Measurements from ENCODE around the gene PRKCE. TPM values are rescaled to one million over a fixed set of nuclear protein-coding genes. Genes with fewer than 3 reads are reported as not detected.

Gene PRKCE
- total RNA-seq, 1 experiment from 2014 or later = 14.0 TPM

GRCh38 chr2:46026431-46026830 lies 375.0 kb downstream of the PRKCE start:
- no peak overlapping the region for H3K27ac ChIP-seq (ENCODE audit: low read length)
- no peaks in the 10 kb centered on the region for H3K27me3 ChIP-seq (ENCODE audit: control insufficient read depth, insufficient read depth, low read length)
- ATAC-seq (no peak), DNase-seq (ENCODE audit: low read depth, low spot score) (no peak)
- no peaks in the 10 kb centered on the region for H3K9me3 ChIP-seq (ENCODE audit: control insufficient read depth, insufficient read depth, low read depth, low read length)
- TF ChIP-seq, protein P1, sequence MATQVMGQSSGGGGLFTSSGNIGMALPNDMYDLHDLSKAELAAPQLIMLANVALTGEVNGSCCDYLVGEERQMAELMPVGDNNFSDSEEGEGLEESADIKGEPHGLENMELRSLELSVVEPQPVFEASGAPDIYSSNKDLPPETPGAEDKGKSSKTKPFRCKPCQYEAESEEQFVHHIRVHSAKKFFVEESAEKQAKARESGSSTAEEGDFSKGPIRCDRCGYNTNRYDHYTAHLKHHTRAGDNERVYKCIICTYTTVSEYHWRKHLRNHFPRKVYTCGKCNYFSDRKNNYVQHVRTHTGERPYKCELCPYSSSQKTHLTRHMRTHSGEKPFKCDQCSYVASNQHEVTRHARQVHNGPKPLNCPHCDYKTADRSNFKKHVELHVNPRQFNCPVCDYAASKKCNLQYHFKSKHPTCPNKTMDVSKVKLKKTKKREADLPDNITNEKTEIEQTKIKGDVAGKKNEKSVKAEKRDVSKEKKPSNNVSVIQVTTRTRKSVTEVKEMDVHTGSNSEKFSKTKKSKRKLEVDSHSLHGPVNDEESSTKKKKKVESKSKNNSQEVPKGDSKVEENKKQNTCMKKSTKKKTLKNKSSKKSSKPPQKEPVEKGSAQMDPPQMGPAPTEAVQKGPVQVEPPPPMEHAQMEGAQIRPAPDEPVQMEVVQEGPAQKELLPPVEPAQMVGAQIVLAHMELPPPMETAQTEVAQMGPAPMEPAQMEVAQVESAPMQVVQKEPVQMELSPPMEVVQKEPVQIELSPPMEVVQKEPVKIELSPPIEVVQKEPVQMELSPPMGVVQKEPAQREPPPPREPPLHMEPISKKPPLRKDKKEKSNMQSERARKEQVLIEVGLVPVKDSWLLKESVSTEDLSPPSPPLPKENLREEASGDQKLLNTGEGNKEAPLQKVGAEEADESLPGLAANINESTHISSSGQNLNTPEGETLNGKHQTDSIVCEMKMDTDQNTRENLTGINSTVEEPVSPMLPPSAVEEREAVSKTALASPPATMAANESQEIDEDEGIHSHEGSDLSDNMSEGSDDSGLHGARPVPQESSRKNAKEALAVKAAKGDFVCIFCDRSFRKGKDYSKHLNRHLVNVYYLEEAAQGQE (IDR thresholded peaks at IDR 0.05; ENCODE audit: insufficient read depth in 1 of 2, low read depth in 2 of 2, low read length in 1 of 2) = no peak
- TF ChIP-seq SIN3A (IDR thresholded peaks at IDR 0.05; ENCODE audit: borderline replicate concordance, insufficient read depth, low read depth, low read length) (no peak), POLR2AphosphoS5 (IDR thresholded peaks at IDR 0.05; ENCODE audit: low read depth, low read length) (no peak), CTCF (IDR thresholded peaks at IDR 0.05) (no peak), TCF7L2 (IDR thresholded peaks at IDR 0.05; ENCODE audit: low read depth, low read length) (no peak)
- H3K4me3 ChIP-seq (ENCODE audit: low read depth in 2 of 2, low read length in 2 of 2) = no peak overlapping the region
- no peaks in the 10 kb centered on the region for H3K4me1 ChIP-seq (ENCODE audit: control insufficient read depth, insufficient read depth, low read length)
- H3K36me3 ChIP-seq (ENCODE audit: control insufficient read depth, insufficient read depth, low read length) = no peaks in the 10 kb centered on the region
- POLR2A ChIA-PET = no interaction called here
- in situ Hi-C loops (cut with HindIII; ENCODE audit: low pct_unique_long_range_greater_than_20kb, low sequenced_read_pairs) (no loop called here), intact Hi-C loops (cut with micrococcal nuclease; ENCODE audit: unreplicated experiment) (no loop called here)
- no TSS peak for BruUV-seq (replicated peaks)
- CTCF ChIA-PET = interaction anchor here (0.5 kb wide), 1 partner anchor 186 kb away, joined by 7 read pairs; no protein-coding TSS in a partner anchor

GRCh38 chr2:46029332-46029811 lies 377.9 kb downstream of the PRKCE start:
- POLR2A ChIA-PET = no interaction called here
- no peak for DNase-seq (ENCODE audit: low read depth, low spot score)
- no peaks in the 10 kb centered on the region for H3K27me3 ChIP-seq (ENCODE audit: control insufficient read depth, insufficient read depth, low read length)
- no peaks in the 10 kb centered on the region for H3K36me3 ChIP-seq (ENCODE audit: control insufficient read depth, insufficient read depth, low read length)
- no peaks in the 10 kb centered on the region for H3K9me3 ChIP-seq (ENCODE audit: control insufficient read depth, insufficient read depth, low read depth, low read length)
- CTCF ChIA-PET = no interaction called here
- H3K27ac ChIP-seq (ENCODE audit: low read length) = no peak overlapping the region
- no peaks in the 10 kb centered on the region for H3K4me1 ChIP-seq (ENCODE audit: control insufficient read depth, insufficient read depth, low read length)
- TF ChIP-seq TCF7L2 (IDR thresholded peaks at IDR 0.05; ENCODE audit: low read depth, low read length) (no peak), POLR2AphosphoS5 (IDR thresholded peaks at IDR 0.05; ENCODE audit: low read depth, low read length) (no peak), SIN3A (IDR thresholded peaks at IDR 0.05; ENCODE audit: borderline replicate concordance, insufficient read depth, low read depth, low read length) (no peak), CTCF (IDR thresholded peaks at IDR 0.05) (peak; percentile 25)
- TF ChIP-seq, protein P1 (IDR thresholded peaks at IDR 0.05; ENCODE audit: insufficient read depth in 1 of 2, low read depth in 2 of 2, low read length in 1 of 2) = no peak
- no peak for ATAC-seq
- intact Hi-C loops (cut with micrococcal nuclease; ENCODE audit: unreplicated experiment) = no loop called here
- H3K4me3 ChIP-seq (ENCODE audit: low read depth in 2 of 2, low read length in 2 of 2) = no peak overlapping the region
- no TSS peak for BruUV-seq (replicated peaks)
- in situ Hi-C loops (cut with HindIII; ENCODE audit: low pct_unique_long_range_greater_than_20kb, low sequenced_read_pairs) = no loop called here
